Middle frontal gyrus (tissue), 1 donor: ENCODE measurements around the gene BRD1.

Experiments
- DNase-seq: peaks from one replicate; pipeline ENCODE4 v3.0.0-alpha.2; 2015; ENCODE audit warnings: low spot score; ENCODE audit errors: extremely low spot score

Gene BRD1

DNA sequence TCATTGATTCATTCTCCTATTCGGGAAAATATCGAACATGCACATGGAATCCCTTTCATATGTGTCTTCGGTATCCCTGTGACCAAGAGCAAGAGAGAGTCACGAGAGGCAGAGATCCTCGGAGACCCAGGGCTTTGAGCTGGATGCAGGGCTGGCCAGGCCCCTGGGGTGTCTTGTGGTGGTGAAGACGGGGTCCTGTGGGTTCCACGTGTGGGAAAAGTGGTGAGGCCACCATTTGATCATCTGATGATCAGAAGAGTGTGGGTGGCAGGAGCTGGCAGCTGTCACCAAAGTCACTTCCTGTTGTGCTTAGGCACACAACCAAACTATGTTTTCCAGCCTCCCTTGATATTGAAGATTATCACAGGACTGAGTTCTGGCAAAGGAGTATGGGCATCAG is 94.0 kb downstream of the BRD1 start:
- no peak for DNase-seq

DNA sequence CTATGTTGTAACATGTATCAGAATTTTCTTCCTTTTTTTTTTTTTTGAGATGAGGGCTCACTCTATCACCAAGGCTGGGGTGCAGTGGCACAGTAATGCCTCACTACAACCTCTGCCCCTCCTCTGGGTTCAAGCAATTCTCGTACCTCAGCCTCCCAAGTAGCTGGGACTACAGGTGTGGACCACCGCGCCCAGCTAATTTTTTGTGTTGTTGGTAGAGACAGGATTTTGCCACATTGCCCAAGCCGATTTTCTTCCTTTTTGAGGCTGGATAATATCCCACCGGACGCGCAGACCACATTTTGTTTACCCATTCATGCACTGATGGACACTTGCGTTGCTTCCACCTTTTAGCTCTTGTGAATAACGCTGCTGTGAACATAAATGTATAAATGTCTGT is 97.0 kb downstream of the BRD1 start:
- DNase-seq = no peak

DNA sequence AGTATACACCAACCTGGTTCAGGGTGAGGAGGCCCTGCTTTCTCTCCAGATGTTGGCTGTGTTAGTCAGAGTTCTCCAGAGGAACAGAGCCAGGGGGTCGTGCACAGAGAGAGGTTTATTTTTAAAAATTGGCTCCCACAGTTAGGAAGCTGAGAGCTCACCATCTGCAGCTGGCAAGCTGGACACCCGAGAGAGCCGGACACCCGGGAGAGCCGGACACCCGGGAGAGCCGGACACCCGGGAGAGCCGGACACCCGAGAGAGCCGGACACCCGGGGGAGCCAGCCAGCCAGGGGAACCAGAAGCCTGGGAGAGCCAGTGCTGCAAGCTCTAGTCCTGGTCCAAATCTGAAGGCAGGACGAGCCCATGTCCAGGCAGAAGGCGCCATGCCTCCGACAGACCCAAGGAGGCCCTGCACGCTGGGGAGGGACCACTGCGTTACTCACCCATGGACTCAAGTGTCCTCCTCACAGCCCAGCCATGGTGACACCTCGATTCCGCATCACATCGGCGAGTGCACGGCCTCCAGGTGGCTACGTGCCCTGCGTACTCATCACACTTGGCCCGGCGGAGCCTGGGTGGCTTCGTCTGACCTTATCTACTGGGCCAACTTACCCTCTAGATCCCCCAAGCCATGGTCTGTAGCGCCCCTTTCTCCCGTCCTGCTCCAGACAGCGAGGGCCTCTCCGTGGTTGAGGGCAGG is 99.0 kb downstream of the BRD1 start:
- no peak for DNase-seq

DNA sequence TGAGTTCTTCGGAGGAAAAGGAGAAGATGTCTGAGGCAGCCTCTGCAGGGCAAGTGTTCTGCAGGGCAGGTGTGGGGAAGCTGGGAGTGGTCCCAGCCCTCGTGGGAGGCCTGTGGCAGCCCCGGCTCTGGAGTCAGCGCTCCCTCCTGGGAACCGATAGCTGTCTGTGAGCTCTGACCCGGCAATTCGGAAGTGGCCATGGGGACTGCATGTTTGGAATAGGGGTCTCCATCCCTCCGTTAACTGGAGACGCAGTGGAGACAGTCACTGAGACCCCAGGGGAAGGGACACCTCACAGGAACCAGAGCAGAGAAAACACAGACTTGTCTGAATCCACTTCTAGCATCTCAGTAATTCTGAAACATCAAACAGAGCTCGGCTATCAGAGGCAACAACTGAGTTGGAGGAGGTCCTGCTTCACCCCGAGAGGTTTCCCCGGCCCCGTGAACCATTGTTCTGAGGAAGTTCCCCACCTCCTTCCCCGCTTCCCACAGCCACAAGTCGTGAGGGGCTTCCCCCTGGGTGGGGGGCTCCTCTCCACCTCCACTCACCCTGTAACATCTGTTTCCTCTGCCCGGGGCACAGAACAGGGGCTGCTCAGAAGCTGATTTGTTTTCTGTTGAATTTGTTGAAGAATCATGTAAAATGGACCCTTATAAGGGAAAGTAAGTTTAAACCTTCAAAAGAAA is 99.6 kb downstream of the BRD1 start:
- DNase-seq = no peak

DNA sequence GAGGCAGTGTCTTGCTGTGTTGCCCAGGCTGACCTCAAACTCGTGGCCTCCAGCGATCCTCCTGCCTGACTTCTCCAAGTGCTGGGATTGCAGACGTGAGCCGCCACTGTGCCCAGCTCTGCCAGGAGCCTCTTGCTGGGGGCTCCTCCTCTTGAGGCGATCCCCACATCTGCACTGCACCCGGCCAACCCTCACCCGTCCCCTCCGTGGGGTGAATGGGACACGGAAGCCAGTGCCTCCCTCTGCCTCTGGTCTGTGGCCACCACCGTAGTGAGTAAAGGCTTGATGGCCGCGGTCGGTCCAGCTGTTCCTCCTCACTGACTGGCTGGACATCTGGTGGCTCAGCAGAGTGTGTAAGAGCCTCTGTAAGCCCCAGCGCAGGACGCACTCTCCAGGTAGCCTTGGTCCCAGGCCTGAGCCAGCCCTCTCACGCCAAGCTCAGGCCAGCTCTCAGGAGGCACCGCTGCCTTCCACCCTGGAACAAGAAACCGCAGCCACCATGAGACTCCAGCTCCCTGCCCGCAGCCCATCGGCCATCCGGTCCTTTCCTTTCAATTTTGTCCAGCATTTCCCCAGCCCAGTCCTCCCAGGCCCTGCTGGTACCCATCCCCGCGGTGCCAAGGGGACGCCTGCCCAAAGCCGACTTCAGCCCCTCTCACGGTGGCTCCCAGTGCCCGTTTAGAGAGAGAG is 100.3 kb downstream of the BRD1 start:
- no peak for DNase-seq

DNA sequence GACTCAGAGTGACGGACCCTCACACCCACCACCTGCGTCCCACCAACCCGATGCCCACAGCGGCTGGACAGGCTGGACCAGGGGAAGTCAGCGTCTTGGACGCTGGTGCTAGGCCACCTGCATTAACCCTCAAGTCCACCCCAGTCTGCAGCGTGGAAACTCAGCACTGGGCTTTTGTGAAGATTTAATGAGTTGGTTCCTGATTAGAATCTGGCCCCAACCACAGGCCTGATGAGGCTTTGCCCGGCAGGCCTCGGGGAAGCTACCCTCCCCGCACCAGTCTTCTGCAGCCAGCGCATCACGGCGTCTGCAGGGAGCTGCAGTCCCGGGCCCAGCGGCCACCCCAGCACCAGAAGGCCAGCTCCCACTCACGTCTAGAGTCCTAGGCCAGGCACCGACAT is 101.0 kb downstream of the BRD1 start:
- no peak for DNase-seq

DNA sequence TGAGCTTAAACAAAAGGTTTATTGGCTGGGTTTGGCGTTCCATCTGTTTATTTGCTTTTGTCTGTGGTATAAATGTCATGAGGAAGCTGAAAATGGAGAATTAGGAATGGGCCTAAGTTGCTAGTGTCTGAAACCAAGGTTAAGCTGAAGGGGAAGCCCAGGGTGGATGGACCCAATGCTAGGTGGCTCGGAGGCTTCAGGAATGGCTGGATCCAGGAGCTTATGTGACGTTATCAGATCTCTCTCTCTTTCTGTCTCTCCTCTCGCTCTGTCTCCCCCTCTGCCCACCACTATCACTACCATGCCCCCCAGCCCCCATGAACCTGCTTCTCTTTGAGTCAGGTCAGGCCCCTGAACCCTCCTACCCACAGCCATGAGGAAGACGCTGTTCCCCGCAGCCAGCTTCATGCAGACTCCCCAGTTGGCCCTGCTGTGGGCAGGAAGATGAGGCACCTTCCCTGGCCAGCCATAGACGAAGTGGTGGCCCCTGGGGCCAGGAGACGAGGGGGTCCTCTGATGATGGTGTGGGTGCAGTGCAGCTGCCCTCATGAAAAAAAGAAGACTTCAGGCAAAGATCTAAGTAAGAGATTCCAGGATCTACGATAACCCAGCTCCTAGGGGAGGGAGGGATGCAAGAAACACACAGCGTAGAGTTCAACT is 101.5 kb downstream of the BRD1 start:
- no peak for DNase-seq

DNA sequence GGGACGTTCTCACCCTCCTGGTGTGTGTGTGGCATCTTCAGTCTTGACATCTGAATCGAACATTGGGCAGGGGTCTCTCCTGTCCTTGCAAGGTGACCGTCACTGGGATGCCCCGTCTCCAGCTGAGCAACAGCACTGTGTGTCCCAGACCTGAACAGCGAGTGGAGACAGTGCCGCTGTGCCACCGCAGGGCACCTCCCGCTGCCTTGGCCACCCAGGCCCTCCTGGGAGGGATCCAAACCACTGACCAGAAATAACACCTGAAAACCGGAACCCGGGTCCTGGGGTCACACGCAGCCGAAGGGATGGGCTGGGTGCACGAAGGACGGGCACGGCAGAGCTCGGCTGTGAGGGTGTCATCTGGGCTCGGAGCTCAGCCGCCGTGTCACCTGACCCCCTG is 102.2 kb downstream of the BRD1 start:
- no peak for DNase-seq

DNA sequence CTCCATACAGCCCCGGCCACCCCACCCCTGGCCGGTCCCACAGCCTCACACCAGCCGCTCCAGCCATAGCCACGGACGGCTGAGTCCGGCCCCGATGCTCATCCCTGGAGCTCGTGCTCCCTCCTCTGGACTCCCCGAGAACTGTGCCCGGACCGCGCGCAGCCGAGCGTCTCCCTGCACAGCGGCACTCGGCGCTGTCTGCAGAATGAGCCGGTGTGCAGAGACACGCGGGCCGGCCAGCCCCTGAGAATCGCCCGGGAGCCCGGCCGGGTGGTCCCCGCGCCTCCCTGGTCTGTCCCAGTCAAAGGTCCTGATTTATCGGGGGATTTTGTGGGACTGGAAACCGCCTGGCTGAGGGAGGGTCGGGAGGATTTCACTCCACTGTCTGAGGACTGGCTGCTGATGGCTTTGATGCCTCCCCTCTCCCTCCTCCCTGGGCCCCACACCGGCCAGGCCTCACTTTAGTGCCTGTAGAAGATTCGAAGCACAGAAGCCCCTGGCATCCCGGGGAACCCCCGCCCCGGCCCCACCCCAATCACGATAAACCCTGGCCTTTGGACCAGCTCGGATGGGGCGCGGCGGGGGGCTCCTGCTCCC is 102.7 kb downstream of the BRD1 start:
- no peak for DNase-seq

DNA sequence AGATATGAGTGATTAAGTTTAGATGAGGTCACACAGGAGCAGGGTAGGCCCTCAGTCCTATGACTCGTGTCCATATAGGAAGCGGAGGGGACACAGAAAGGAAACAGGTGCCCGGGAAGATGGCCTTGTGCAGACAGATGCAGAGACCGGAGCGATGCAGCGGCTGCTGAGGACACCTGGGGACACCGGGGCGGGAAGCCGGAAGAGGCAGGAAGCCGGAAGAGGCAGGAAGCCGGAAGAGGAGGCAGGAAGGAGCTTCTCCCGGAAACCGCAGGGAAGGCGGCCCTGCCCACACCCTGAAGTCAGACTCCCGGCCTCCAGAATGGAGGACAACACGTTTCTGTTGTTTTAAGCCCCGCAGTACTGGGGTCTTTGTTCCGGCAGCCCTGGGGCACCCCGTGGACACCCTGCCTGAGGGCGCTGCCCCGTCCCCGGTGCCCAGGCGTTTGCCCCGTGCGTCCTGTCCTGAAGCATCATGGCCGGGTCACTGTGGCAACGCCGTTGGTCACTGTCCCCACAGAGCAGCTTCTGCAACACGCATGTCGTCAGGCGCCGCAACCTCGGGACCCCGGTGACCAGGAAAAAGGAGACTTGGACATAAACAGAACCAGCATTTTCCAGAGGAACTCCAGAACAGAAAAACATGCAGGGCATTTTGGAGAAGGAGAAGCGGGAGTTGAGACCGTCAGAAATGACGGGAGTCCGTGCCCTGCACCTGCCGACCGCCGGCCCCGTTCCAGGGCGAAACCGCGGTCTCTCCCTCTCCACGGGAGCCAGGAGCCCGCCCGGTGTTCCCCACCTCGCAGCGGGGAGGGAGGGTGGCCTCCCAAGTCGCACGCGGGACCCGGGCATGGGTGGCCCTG is 103.4 kb downstream of the BRD1 start:
- no peak for DNase-seq

DNA sequence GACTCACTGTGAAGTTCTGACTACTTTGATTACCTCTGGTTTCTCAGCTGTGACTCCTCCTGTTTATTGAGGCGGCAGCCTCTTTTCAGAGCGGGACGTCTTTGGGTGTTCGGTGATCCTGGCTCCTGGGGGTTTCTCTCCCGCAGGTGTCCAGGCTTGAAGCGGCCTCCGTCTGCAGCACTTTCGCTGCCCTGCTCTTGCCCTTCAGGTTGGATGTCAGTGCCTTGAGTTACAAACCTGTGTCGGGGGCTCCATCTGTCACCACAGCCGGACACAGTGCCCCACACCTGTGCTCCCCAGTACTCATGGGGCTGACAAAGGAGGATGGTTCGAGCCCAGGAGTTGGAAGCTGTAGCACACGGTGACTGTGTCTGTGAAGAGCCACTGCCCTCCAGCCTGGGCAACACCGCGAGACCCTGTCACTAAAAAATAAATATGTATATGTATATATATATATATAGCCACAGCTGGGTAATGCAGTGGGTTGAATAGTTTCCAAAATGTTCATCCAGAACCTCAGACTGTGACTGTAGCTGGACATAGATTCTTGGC is 104.1 kb downstream of the BRD1 start:
- DNase-seq = no peak
